ENCODE data around the gene PRPF6. TPM values are rescaled to one million over a fixed set of nuclear protein-coding genes. Genes with fewer than 3 reads are reported as not detected.

PRPF6 gene
- total and polyA plus RNA-seq, 2 of the 13 experiments (the other 11 are each of a cell fraction or from before 2014, with no cell fraction given): 63.7 to 101 TPM

GRCh38 chr20:64021124-64021975 is 40.4 kb downstream of the PRPF6 start (continued):
- TF ChIP-seq STAT5B (CRISPR knock-in tag; IDR thresholded peaks at IDR 0.05): no peak
- TF ChIP-seq EED (CRISPR knock-in tag; IDR thresholded peaks at IDR 0.05): 0 out of 2 replicates have a peak, but pooled peaks have one; percentile 23
- TF ChIP-seq ZNF891 (CRISPR knock-in tag; IDR thresholded peaks at IDR 0.05): no peak
- TF ChIP-seq ZNF746 (CRISPR knock-in tag; IDR thresholded peaks at IDR 0.05): no peak
- TF ChIP-seq TARDBP (CRISPR knock-in tag; IDR thresholded peaks at IDR 0.05): peak; percentile 66; the same call in 1 of the 2 replicates
- TF ChIP-seq TAF1 (CRISPR knock-in tag; IDR thresholded peaks at IDR 0.05): no peak
- no peak for TF ChIP-seq KLF15 (CRISPR knock-in tag; IDR thresholded peaks at IDR 0.05; ENCODE audit: borderline replicate concordance)

DNA sequence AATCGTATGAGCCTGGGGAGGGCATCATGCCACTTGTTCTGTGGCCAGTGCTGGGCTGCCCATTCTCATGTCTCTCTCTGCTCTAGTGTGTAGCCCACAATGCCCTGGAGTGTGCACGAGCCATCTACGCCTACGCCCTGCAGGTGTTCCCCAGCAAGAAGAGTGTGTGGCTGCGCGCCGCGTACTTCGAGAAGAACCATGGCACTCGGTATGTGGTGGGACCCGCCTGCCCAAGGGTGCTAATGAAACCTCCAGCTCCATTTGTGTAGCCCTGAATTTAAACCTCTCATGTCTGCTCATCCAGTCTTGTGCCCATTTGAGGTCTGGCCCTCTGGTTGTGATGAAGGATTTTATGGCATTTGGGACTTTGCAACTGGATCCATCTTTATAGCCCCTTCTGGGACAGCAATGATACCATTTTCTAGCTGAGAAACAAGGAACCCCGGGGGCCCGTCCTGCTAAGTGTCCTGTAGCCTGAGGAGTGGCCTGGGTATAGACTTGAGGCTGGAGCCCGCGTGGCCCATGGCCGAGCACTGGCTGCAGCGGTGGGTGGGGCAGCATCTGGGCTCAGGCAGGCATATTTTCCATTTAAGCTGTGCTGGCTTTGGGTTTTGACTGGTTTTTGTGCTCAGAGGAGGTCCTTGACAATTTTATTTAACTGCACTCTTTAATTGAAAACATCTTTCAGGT is 41.9 kb downstream of the PRPF6 start:
- Histone ChIP-seq H3K27me3 (ENCODE audit: control insufficient read depth in 1 of 2, insufficient read depth in 2 of 2, low read length in 2 of 2) (no peaks in the 10 kb centered on the region), H4K20me1 (ENCODE audit: insufficient read depth, low read length) (no peaks in the 10 kb centered on the region), H3K4me2 (ENCODE audit: low read depth, low read length) (peak overlapping the region; percentile 84), H3K4me1 (ENCODE audit: insufficient read depth, low read length) (peaks cover 42% of the 10 kb centered on the region), H3K9ac (ENCODE audit: insufficient read depth, low read depth, low read length) (peak overlapping the region; percentile 71), H3K4me3 (replicated peaks in 1 of 3; ENCODE audit: insufficient read depth in 1 of 3, low read depth in 2 of 3, low read length in 3 of 3) (no peak overlapping the region), H3K36me3 (replicated peaks in 1 of 2; ENCODE audit: control insufficient read depth in 1 of 2, insufficient read depth in 2 of 2, low read length in 2 of 2) (peaks cover 52 to 74% of the 10 kb centered on the region in 2 experiments), H2AFZ (ENCODE audit: low read length) (no peak overlapping the region), H3K27ac (ENCODE audit: extremely low read length, insufficient read depth, low read length) (peak overlapping the region; percentile 92), H3K79me2 (ENCODE audit: insufficient read depth, low read length) (peaks cover 4% of the 10 kb centered on the region), H3K9me3 (ENCODE audit: low read length) (no peaks in the 10 kb centered on the region)
- CTCF ChIA-PET (ENCODE audit: low intra/inter-chr PET ratio, low total read pairs): no interaction called here
- FAIRE-seq: no peak
- ATAC-seq: no peak
- in situ Hi-C loops (cut with HindIII; ENCODE audit: extremely low pct_ligation_motif_present, low pct_unique_long_range_greater_than_20kb): loop anchor here (5.0 kb wide), 1 partner anchor 41 kb away; the partner anchor contains the start of gene PRPF6
- intact Hi-C loops (cut with micrococcal nuclease; ENCODE audit: unreplicated experiment): no loop called here
- 97% methylated on average over 17 of the region's 17 CpGs for WGBS (ENCODE audit: low lambda C conversion rate)
- DNase-seq (ENCODE audit: low spot score): no peak
- POLR2A ChIA-PET: interaction anchor here (1.3 to 5.0 kb wide), 10 partner anchors 14 to 158 kb away, joined by 4 to 81 read pairs (median 12); partner anchors contain the start of genes C20orf204, PRPF6, SAMD10 and SOX18
- no TSS peak for BruUV-seq (replicated peaks)
- TF ChIP-seq SATB2 (CRISPR knock-in tag; IDR thresholded peaks at IDR 0.05): no peak
- TF ChIP-seq TBX2 (CRISPR knock-in tag; IDR thresholded peaks at IDR 0.05; ENCODE audit: borderline replicate concordance): 0 out of 2 replicates have a peak, but pooled peaks have one; percentile 40
- TF ChIP-seq CAMTA2 (CRISPR knock-in tag; IDR thresholded peaks at IDR 0.05; ENCODE audit: borderline replicate concordance): no peak
- no peak for TF ChIP-seq POGZ (CRISPR knock-in tag; IDR thresholded peaks at IDR 0.05)
- peak; percentile 15; the same call in 1 of the 2 replicates for TF ChIP-seq ZNF614 (CRISPR knock-in tag; IDR thresholded peaks at IDR 0.05; ENCODE audit: borderline replicate concordance)
- no peak for TF ChIP-seq ZNF430 (CRISPR knock-in tag; IDR thresholded peaks at IDR 0.05)
- TF ChIP-seq NFKB2 (CRISPR knock-in tag; IDR thresholded peaks at IDR 0.05; ENCODE audit: borderline replicate concordance): peak; percentile 61; the same call in 1 of the 2 replicates
- TF ChIP-seq XRCC5 (optimal IDR thresholded peaks at IDR 0.05; ENCODE audit: low read length): no peak
- 0 out of 2 replicates have a peak, but pooled peaks have one; percentile 35 for TF ChIP-seq ZMAT3 (CRISPR knock-in tag; conservative IDR thresholded peaks at IDR 0.05)
- TF ChIP-seq PITX1 (CRISPR knock-in tag; IDR thresholded peaks at IDR 0.05): peak; percentile 37; the same call in 1 of the 2 replicates
- no peak for TF ChIP-seq ZNF263 (CRISPR knock-in tag; IDR thresholded peaks at IDR 0.05)
- TF ChIP-seq ZNF567 (CRISPR knock-in tag; IDR thresholded peaks at IDR 0.05; ENCODE audit: borderline replicate concordance): 0 out of 2 replicates have a peak, but pooled peaks have one; percentile 53
- 0 out of 2 replicates have a peak, but pooled peaks have one; percentile 34 for TF ChIP-seq ARID2 (CRISPR knock-in tag; IDR thresholded peaks at IDR 0.05; ENCODE audit: borderline replicate concordance)
- 0 out of 2 replicates have a peak, but pooled peaks have one; percentile 42 for TF ChIP-seq TARDBP (CRISPR knock-in tag; IDR thresholded peaks at IDR 0.05)
- TF ChIP-seq SRY (CRISPR knock-in tag; IDR thresholded peaks at IDR 0.05): 0 out of 2 replicates have a peak, but pooled peaks have one; percentile 42
- no peak for TF ChIP-seq ELF3 (CRISPR knock-in tag; IDR thresholded peaks at IDR 0.05)
- TF ChIP-seq CENPT (CRISPR knock-in tag; IDR thresholded peaks at IDR 0.05; ENCODE audit: low read depth): 0 out of 2 replicates have a peak, but pooled peaks have one; percentile 32
- TF ChIP-seq SNAPC2 (CRISPR knock-in tag; IDR thresholded peaks at IDR 0.05): 0 out of 2 replicates have a peak, but pooled peaks have one; percentile 36

Data from HepG2 (cell line).